ENCODE results near the gene MAVS. TPM values are rescaled to one million over a fixed set of nuclear protein-coding genes. Genes with fewer than 3 reads are reported as not detected.

Gene MAVS
- total RNA-seq, 1 experiment from 2014 or later: 31.7 TPM

- no TSS peak for BruUV-seq (replicated peaks)
- TF ChIP-seq, protein P1, sequence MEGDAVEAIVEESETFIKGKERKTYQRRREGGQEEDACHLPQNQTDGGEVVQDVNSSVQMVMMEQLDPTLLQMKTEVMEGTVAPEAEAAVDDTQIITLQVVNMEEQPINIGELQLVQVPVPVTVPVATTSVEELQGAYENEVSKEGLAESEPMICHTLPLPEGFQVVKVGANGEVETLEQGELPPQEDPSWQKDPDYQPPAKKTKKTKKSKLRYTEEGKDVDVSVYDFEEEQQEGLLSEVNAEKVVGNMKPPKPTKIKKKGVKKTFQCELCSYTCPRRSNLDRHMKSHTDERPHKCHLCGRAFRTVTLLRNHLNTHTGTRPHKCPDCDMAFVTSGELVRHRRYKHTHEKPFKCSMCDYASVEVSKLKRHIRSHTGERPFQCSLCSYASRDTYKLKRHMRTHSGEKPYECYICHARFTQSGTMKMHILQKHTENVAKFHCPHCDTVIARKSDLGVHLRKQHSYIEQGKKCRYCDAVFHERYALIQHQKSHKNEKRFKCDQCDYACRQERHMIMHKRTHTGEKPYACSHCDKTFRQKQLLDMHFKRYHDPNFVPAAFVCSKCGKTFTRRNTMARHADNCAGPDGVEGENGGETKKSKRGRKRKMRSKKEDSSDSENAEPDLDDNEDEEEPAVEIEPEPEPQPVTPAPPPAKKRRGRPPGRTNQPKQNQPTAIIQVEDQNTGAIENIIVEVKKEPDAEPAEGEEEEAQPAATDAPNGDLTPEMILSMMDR (IDR thresholded peaks at IDR 0.05; ENCODE audit: unreplicated experiment): no peak
- Mint-ChIP-seq H3K27ac (ENCODE audit: low read depth, unreplicated experiment) (peak overlapping the region; percentile 74), H3K4me3 (ENCODE audit: unreplicated experiment) (no peak overlapping the region), H3K9me3 (ENCODE audit: unreplicated experiment) (no peaks in the 10 kb centered on the region), H3K36me3 (ENCODE audit: insufficient read depth, unreplicated experiment) (peaks cover 13% of the 10 kb centered on the region), H3K4me1 (ENCODE audit: insufficient read depth, unreplicated experiment) (peaks cover 39% of the 10 kb centered on the region), H3K27me3 (ENCODE audit: insufficient read depth, unreplicated experiment) (no peaks in the 10 kb centered on the region)
- intact Hi-C loops (cut with micrococcal nuclease): no loop called here
- POLR2A ChIA-PET: interaction anchor here (0.6 to 5.9 kb wide), 12 partner anchors 9 to 174 kb away, joined by 3 to 50 read pairs (median 4); partner anchors contain the start of gene ADISSP
- DNase-seq (ENCODE audit: unreplicated experiment): no peak
- CTCF ChIA-PET: interaction anchor here (0.6 to 1.2 kb wide), 4 partner anchors 8 to 49 kb away, joined by 3 to 5 read pairs (median 4); no protein-coding TSS in a partner anchor
These were observed 54.5 kb downstream of the MAVS start for GRCh38 chr20:3901028-3901705.

- no TSS peak for BruUV-seq (replicated peaks)
- ChIA-PET POLR2A (interaction anchor here (0.6 to 5.9 kb wide), 9 partner anchors 9 to 173 kb away, joined by 3 to 50 read pairs (median 6); partner anchors contain the start of gene ADISSP), CTCF (interaction anchor here (0.6 to 1.2 kb wide), 4 partner anchors 9 to 49 kb away, joined by 3 to 5 read pairs (median 4); no protein-coding TSS in a partner anchor)
- intact Hi-C loops (cut with micrococcal nuclease): no loop called here
- no peak for DNase-seq (ENCODE audit: unreplicated experiment)
- H3K36me3 Mint-ChIP-seq (ENCODE audit: insufficient read depth, unreplicated experiment): peaks cover 13% of the 10 kb centered on the region
- no peaks in the 10 kb centered on the region for H3K27me3 Mint-ChIP-seq (ENCODE audit: insufficient read depth, unreplicated experiment)
- TF ChIP-seq, protein P1 (IDR thresholded peaks at IDR 0.05; ENCODE audit: unreplicated experiment): no peak
- H3K4me3 Mint-ChIP-seq (ENCODE audit: unreplicated experiment): no peak overlapping the region
- peaks cover 32% of the 10 kb centered on the region for H3K4me1 Mint-ChIP-seq (ENCODE audit: insufficient read depth, unreplicated experiment)
- peak overlapping the region; percentile 74 for H3K27ac Mint-ChIP-seq (ENCODE audit: low read depth, unreplicated experiment)
- no peaks in the 10 kb centered on the region for H3K9me3 Mint-ChIP-seq (ENCODE audit: unreplicated experiment)
These were observed 55.2 kb downstream of the MAVS start for GRCh38 chr20:3901706-3902440.

GRCh38 chr20:3902446-3902845, 55.8 kb downstream of the MAVS start:
- Mint-ChIP-seq H3K27ac (ENCODE audit: low read depth, unreplicated experiment) (no peak overlapping the region), H3K27me3 (ENCODE audit: insufficient read depth, unreplicated experiment) (no peaks in the 10 kb centered on the region), H3K4me1 (ENCODE audit: insufficient read depth, unreplicated experiment) (peaks cover 28% of the 10 kb centered on the region), H3K4me3 (ENCODE audit: unreplicated experiment) (no peak overlapping the region), H3K9me3 (ENCODE audit: unreplicated experiment) (no peaks in the 10 kb centered on the region), H3K36me3 (ENCODE audit: insufficient read depth, unreplicated experiment) (peaks cover 13% of the 10 kb centered on the region)
- no peak for DNase-seq (ENCODE audit: unreplicated experiment)
- ChIA-PET POLR2A (interaction anchor here (1.1 to 5.9 kb wide), 2 partner anchors 11 to 14 kb away, joined by 4 to 50 read pairs; no protein-coding TSS in a partner anchor), CTCF (interaction anchor here (0.6 to 0.8 kb wide), 2 partner anchors 117 to 195 kb away, joined by 3 to 7 read pairs; no protein-coding TSS in a partner anchor)
- TF ChIP-seq, protein P1 (IDR thresholded peaks at IDR 0.05; ENCODE audit: unreplicated experiment): no peak
- no TSS peak for BruUV-seq (replicated peaks)
- intact Hi-C loops (cut with micrococcal nuclease): no loop called here

DNA sequence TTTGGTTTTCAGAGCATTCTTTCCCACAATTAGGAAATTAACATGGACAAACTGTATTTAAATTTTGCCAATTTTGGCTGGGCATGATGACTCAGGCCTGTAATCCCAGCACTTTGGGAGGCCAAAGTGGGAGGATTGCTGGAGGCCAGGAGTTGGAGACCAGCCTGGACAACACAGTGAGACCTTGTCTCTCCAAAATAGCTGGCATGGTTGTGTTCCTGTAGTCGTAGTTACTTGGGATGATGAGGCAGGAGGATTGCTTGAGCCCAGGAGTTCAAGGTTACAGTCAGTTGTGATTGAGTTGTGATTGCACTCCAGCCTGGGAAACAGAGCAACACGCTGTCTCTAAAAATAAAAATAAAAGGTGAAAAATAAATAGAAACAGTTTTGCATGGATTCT, 57.6 kb downstream of the MAVS start:
- intact Hi-C loops (cut with micrococcal nuclease): no loop called here
- H3K4me1 Mint-ChIP-seq (ENCODE audit: insufficient read depth, unreplicated experiment): peaks cover 27% of the 10 kb centered on the region
- peaks cover 29% of the 10 kb centered on the region for H3K36me3 Mint-ChIP-seq (ENCODE audit: insufficient read depth, unreplicated experiment)
- ChIA-PET POLR2A (interaction anchor here (1.1 to 1.3 kb wide), 3 partner anchors 11 to 24 kb away, joined by 4 to 6 read pairs (median 4); no protein-coding TSS in a partner anchor), CTCF (interaction anchor here (0.5 kb wide), 1 partner anchor 23 kb away, joined by 3 read pairs; no protein-coding TSS in a partner anchor)
- TF ChIP-seq, protein P1 (IDR thresholded peaks at IDR 0.05; ENCODE audit: unreplicated experiment): no peak
- no peaks in the 10 kb centered on the region for H3K9me3 Mint-ChIP-seq (ENCODE audit: unreplicated experiment)
- H3K27ac Mint-ChIP-seq (ENCODE audit: low read depth, unreplicated experiment): no peak overlapping the region
- no peak for DNase-seq (ENCODE audit: unreplicated experiment)
- BruUV-seq (replicated peaks): no TSS peak
- H3K27me3 Mint-ChIP-seq (ENCODE audit: insufficient read depth, unreplicated experiment): no peaks in the 10 kb centered on the region
- H3K4me3 Mint-ChIP-seq (ENCODE audit: unreplicated experiment): no peak overlapping the region
